Panc1 (cell line): ENCODE measurements around the gene CLEC9A. TPM values are rescaled to one million over a fixed set of nuclear protein-coding genes. Genes with fewer than 3 reads are reported as not detected.

Source experiments
- ATAC-seq: fragments of 200-7000 bp; cut with Tn5 transposase; 2 replicates; pipeline ENCODE4 v1.9.1; 2020; ENCODE audit warnings: mild to moderate bottlenecking, moderate library complexity
- BruUV-seq: library from RNA; stranded (reverse); fragments of 400-500 nt; replicated peaks from 2 replicates; lab custom pipeline; 2021; lab: Mats Ljungman, UMichigan
- CTCF ChIA-PET: fragments of 300-600 bp; sonication (Branson Sonifier 250); formaldehyde crosslinking; loops from one replicate; lab custom pipeline; 2022; ENCODE audit warnings: antibody characterized with exemption; lab: Charles Lee
- POLR2A ChIA-PET: fragments of 300-600 bp; sonication (Branson Sonifier 250); formaldehyde crosslinking; loops from one replicate; lab custom pipeline; 2022; ENCODE audit warnings: antibody characterized with exemption; lab: Charles Lee
- DNase-seq: peaks from one replicate; pipeline ENCODE4 v3.0.0-alpha.2; 2010; ENCODE audit warnings: low read depth, low spot score
- H3K27ac ChIP-seq: 2 replicates; pipeline ENCODE4 v1.5.1; 2011; ENCODE audit warnings: mild to moderate bottlenecking, low read length, inconsistent platforms
- H3K27me3 ChIP-seq: fragments of 200-500 bp; sonication (Bioruptor generic); 2 replicates; pipeline ENCODE4 v1.6.0; 2014; ENCODE audit warnings: low read length, inconsistent platforms; ENCODE audit not compliant: control insufficient read depth, insufficient read depth
- H3K36me3 ChIP-seq: fragments of 200-500 bp; sonication (Bioruptor generic); 2 replicates; pipeline ENCODE4 v1.5.1; 2014; ENCODE audit warnings: inconsistent platforms, mild to moderate bottlenecking, low read length, moderate library complexity; ENCODE audit not compliant: control insufficient read depth, insufficient read depth
- H3K4me1 ChIP-seq: 2 replicates; pipeline ENCODE4 v1.5.1; 2011; ENCODE audit warnings: inconsistent platforms, mild to moderate bottlenecking, low read length, moderate library complexity; ENCODE audit not compliant: control insufficient read depth, insufficient read depth
- H3K4me3 ChIP-seq, 2 experiments: 2 replicates each; pipeline ENCODE4 v1.5.1; 2011 to 2012; ENCODE audit warnings: low read depth in 2 of 2, low read length in 2 of 2, mild to moderate bottlenecking in 2 of 2, inconsistent platforms in 1 of 2, moderate library complexity in 1 of 2
- H3K9me3 ChIP-seq: fragments of 200-500 bp; sonication (Bioruptor generic); 2 replicates; pipeline ENCODE4 v1.5.1; 2014; ENCODE audit warnings: low read depth, mild to moderate bottlenecking, inconsistent platforms, low read length, moderate library complexity; ENCODE audit not compliant: control insufficient read depth, insufficient read depth
- CTCF ChIP-seq: fragments of 450-650 bp; IDR thresholded peaks from 2 replicates; pipeline ENCODE4 v1.5.1; 2017; ENCODE audit warnings: mild to moderate bottlenecking
- POLR2AphosphoS5 ChIP-seq: IDR thresholded peaks from 2 replicates; pipeline ENCODE4 v1.6.1; 2012; ENCODE audit warnings: mild to moderate bottlenecking, low read depth, low read length, moderate library complexity
- SIN3A ChIP-seq: IDR thresholded peaks from 2 replicates; pipeline ENCODE4 v1.6.1; 2012; ENCODE audit warnings: low read depth, mild to moderate bottlenecking, low read length, moderate library complexity, borderline replicate concordance; ENCODE audit not compliant: insufficient read depth
- TCF7L2 ChIP-seq: IDR thresholded peaks from 2 replicates; pipeline ENCODE4 v1.6.1; 2011; ENCODE audit warnings: mild to moderate bottlenecking, low read depth, low read length, inconsistent platforms
- in situ Hi-C: cut with HindIII; loops from 2 replicates; pipeline ENCODE4 v1.10.0; 2016; ENCODE audit warnings: low sequenced_read_pairs, low pct_unique_long_range_greater_than_20kb
- intact Hi-C: fragments of 100-400 bp; cut with micrococcal nuclease; formaldehyde crosslinking; loops from one replicate; pipeline ENCODE4 v1.10.0; 2022; ENCODE audit not compliant: unreplicated experiment
- total RNA-seq: library from RNA; stranded (reverse); gene quantifications from one replicate; pipeline ENCODE4 v1.2.1, GENCODE V29; 2021; ENCODE audit not compliant: unreplicated experiment
- TF ChIP-seq, protein P1 (sequence below), 2 experiments: IDR thresholded peaks; 2 replicates each; pipeline ENCODE4 v1.6.1; 2011 to 2012; ENCODE audit warnings: low read depth in 2 of 2, control low read depth in 1 of 2, low read length in 1 of 2, mild to moderate bottlenecking in 1 of 2, moderate library complexity in 1 of 2; ENCODE audit not compliant: insufficient read depth in 1 of 2

CLEC9A gene
- total RNA-seq, 1 experiment from 2014 or later = not detected

GRCh38 chr12:10031321-10031720 is 839 bp downstream of the CLEC9A start:
- intact Hi-C loops (no loop called here), in situ Hi-C loops (no loop called here)
- Histone ChIP-seq H3K36me3 (no peaks in the 10 kb centered on the region), H3K27me3 (no peaks in the 10 kb centered on the region), H3K27ac (no peak overlapping the region), H3K4me3 (no peak overlapping the region), H3K9me3 (no peaks in the 10 kb centered on the region), H3K4me1 (no peaks in the 10 kb centered on the region)
- DNase-seq (no peak), ATAC-seq (no peak)
- TF ChIP-seq CTCF (no peak), POLR2AphosphoS5 (no peak), TCF7L2 (no peak), SIN3A (no peak)
- TF ChIP-seq, protein P1, sequence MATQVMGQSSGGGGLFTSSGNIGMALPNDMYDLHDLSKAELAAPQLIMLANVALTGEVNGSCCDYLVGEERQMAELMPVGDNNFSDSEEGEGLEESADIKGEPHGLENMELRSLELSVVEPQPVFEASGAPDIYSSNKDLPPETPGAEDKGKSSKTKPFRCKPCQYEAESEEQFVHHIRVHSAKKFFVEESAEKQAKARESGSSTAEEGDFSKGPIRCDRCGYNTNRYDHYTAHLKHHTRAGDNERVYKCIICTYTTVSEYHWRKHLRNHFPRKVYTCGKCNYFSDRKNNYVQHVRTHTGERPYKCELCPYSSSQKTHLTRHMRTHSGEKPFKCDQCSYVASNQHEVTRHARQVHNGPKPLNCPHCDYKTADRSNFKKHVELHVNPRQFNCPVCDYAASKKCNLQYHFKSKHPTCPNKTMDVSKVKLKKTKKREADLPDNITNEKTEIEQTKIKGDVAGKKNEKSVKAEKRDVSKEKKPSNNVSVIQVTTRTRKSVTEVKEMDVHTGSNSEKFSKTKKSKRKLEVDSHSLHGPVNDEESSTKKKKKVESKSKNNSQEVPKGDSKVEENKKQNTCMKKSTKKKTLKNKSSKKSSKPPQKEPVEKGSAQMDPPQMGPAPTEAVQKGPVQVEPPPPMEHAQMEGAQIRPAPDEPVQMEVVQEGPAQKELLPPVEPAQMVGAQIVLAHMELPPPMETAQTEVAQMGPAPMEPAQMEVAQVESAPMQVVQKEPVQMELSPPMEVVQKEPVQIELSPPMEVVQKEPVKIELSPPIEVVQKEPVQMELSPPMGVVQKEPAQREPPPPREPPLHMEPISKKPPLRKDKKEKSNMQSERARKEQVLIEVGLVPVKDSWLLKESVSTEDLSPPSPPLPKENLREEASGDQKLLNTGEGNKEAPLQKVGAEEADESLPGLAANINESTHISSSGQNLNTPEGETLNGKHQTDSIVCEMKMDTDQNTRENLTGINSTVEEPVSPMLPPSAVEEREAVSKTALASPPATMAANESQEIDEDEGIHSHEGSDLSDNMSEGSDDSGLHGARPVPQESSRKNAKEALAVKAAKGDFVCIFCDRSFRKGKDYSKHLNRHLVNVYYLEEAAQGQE (IDR thresholded peaks at IDR 0.05; ENCODE audit: insufficient read depth in 1 of 2, low read depth in 2 of 2, low read length in 1 of 2) = no peak
- POLR2A ChIA-PET = no interaction called here
- BruUV-seq = no TSS peak
- CTCF ChIA-PET = no interaction called here

DNA sequence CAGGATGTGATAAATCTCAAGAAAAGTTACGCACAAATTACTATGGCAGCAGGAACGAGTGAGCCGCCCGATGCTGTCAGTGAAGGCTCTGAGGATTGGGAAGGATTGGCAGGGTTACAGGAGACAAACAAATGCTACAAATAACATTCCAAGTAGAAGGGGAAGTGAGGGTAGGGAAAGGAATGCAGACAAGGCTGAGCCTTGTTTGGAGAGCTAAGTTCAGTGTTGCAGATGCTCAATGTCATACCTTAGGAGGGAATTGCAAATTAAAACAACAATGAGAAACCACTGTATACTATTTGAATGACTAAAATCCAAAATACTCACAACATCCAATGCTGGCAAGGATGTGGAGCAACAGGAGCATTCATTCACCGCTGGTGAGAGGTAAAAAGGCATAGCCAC is 1.3 kb downstream of the CLEC9A start:
- CTCF ChIA-PET = no interaction called here
- intact Hi-C loops = loop anchor here (2.0 kb wide), 1 partner anchor 109 kb away; no protein-coding TSS in a partner anchor
- Histone ChIP-seq H3K27me3 (no peaks in the 10 kb centered on the region), H3K4me1 (no peaks in the 10 kb centered on the region), H3K9me3 (no peaks in the 10 kb centered on the region), H3K4me3 (no peak overlapping the region), H3K27ac (no peak overlapping the region), H3K36me3 (no peaks in the 10 kb centered on the region)
- no TSS peak for BruUV-seq
- ATAC-seq (peak; percentile 79), DNase-seq (no peak)
- TF ChIP-seq TCF7L2 = no peak
- TF ChIP-seq, protein P1 (IDR thresholded peaks at IDR 0.05; ENCODE audit: insufficient read depth in 1 of 2, low read depth in 2 of 2, low read length in 1 of 2) = no peak
- no peak for TF ChIP-seq POLR2AphosphoS5
- in situ Hi-C loops = no loop called here
- POLR2A ChIA-PET = no interaction called here
